ENCODE results near the gene FBXO22. TPM values are rescaled to one million over a fixed set of nuclear protein-coding genes. Genes with fewer than 3 reads are reported as not detected.
A peak's percentile ranks its signal among the peaks of the same experiment; 100 is the strongest.

FBXO22 gene
- total RNA-seq, 1 experiment from 2014 or later = 51.4 TPM

- POLR2A ChIA-PET (ENCODE audit: unreplicated experiment) = no interaction called here
These were observed 23.9 kb downstream of the FBXO22 start for GRCh38 chr15:75927601-75928000.

GRCh38 chr15:75928680-75929608, 25.3 kb downstream of the FBXO22 start:
- no peak overlapping the region for H3K27ac ChIP-seq (ENCODE audit: low read length)
- peaks cover 17% of the 10 kb centered on the region for H3K79me2 ChIP-seq (ENCODE audit: low read length)
- peaks cover 31% of the 10 kb centered on the region for H3K36me3 ChIP-seq (ENCODE audit: low read depth, low read length)
- no peak overlapping the region for H2AFZ ChIP-seq (ENCODE audit: low read length)
- ATAC-seq (no peak), DNase-seq (peak; percentile 32)
- no peak overlapping the region for H3K4me2 ChIP-seq (ENCODE audit: low read length)
- H3K9ac ChIP-seq (ENCODE audit: low read length) = no peak overlapping the region
- H3K27me3 ChIP-seq (ENCODE audit: low read length) = no peaks in the 10 kb centered on the region
- peaks cover 12% of the 10 kb centered on the region for H3K4me1 ChIP-seq (ENCODE audit: insufficient read depth, low read length)
- no peaks in the 10 kb centered on the region for H3F3A ChIP-seq (ENCODE audit: low read length, unreplicated experiment)
- H3K9me3 ChIP-seq (ENCODE audit: low read length) = no peaks in the 10 kb centered on the region
- CTCF ChIA-PET = interaction anchor here (1.1 kb wide), 1 partner anchor 211 kb away, joined by 3 read pairs; no protein-coding TSS in a partner anchor
- BruUV-seq (replicated peaks) = no TSS peak
- peak; percentile 39 for TF ChIP-seq CTCF (conservative IDR thresholded peaks at IDR 0.05; ENCODE audit: low read depth, low read length)
- TF ChIP-seq EZH2phosphoT487 (IDR thresholded peaks at IDR 0.05; ENCODE audit: borderline replicate concordance, low read length) = no peak
- H3K4me3 ChIP-seq (ENCODE audit: low read length) = no peak overlapping the region
- no peaks in the 10 kb centered on the region for H3K9me2 ChIP-seq (replicated peaks; ENCODE audit: low read length)
- intact Hi-C loops (cut with micrococcal nuclease) = loop anchor here (10.0 kb wide), 3 partner anchors 126 to 206 kb away; partner anchors contain the start of gene TMEM266
- H4K20me1 ChIP-seq (ENCODE audit: low read length) = no peaks in the 10 kb centered on the region
- POLR2A ChIA-PET (ENCODE audit: unreplicated experiment) = no interaction called here

More at GRCh38 chr15:75927601-75928000, 23.9 kb downstream of the FBXO22 start:
- CTCF ChIA-PET = no interaction called here
- Histone ChIP-seq H3K27me3 (ENCODE audit: low read length) (no peaks in the 10 kb centered on the region), H3K9ac (ENCODE audit: low read length) (no peak overlapping the region), H4K20me1 (ENCODE audit: low read length) (no peaks in the 10 kb centered on the region), H3F3A (ENCODE audit: low read length, unreplicated experiment) (no peaks in the 10 kb centered on the region), H3K27ac (ENCODE audit: low read length) (no peak overlapping the region), H3K4me3 (ENCODE audit: low read length) (no peak overlapping the region), H3K9me2 (replicated peaks; ENCODE audit: low read length) (no peaks in the 10 kb centered on the region), H3K79me2 (ENCODE audit: low read length) (peaks cover 17% of the 10 kb centered on the region), H3K36me3 (ENCODE audit: low read depth, low read length) (peaks cover 21% of the 10 kb centered on the region; the same call in 1 of the 2 replicates), H2AFZ (ENCODE audit: low read length) (no peak overlapping the region), H3K9me3 (ENCODE audit: low read length) (no peaks in the 10 kb centered on the region), H3K4me2 (ENCODE audit: low read length) (no peak overlapping the region), H3K4me1 (ENCODE audit: insufficient read depth, low read length) (peaks cover 17% of the 10 kb centered on the region)
- no TSS peak for BruUV-seq (replicated peaks)
- no peak for ATAC-seq
- intact Hi-C loops (cut with micrococcal nuclease) = loop anchor here (10.0 kb wide), 3 partner anchors 127 to 207 kb away; partner anchors contain the start of gene TMEM266
- DNase-seq = no peak
- no peak for TF ChIP-seq CTCF (conservative IDR thresholded peaks at IDR 0.05; ENCODE audit: low read depth, low read length)
